Heart right ventricle (tissue), 16 donors: ENCODE results near the gene N4BP2. TPM values are rescaled to one million over a fixed set of nuclear protein-coding genes. Genes with fewer than 3 reads are reported as not detected.

Experiments used
- ATAC-seq, 8 donors: fragments of 200-7000 bp; cut with Tn5 transposase; one replicate each; pipeline ENCODE4 v1.9.1; 2020; ENCODE audit warnings: mild to moderate bottlenecking in 8 of 8, moderate library complexity in 8 of 8, moderate number of reproducible peaks in 1 of 8
- DNase-seq, 2 donors: peaks; one replicate each; pipeline ENCODE4 v3.0.0-alpha.2; 2020
- H3K27ac ChIP-seq, 10 donors: fragments of 200-600 bp; sonication (generic) in 2 of 10; one replicate each; pipeline versions ENCODE4 v1.5.0 to v1.8.0; 2020 to 2022; ENCODE audit warnings: mild to moderate bottlenecking in 3 of 10
- H3K27me3 ChIP-seq, 7 donors: fragments of 200-600 bp; one replicate each; pipeline ENCODE4 v1.8.0; 2021 to 2022; ENCODE audit warnings: mild to moderate bottlenecking in 2 of 7
- H3K36me3 ChIP-seq, 9 donors: fragments of 200-600 bp; sonication (generic) in 1 of 9; one replicate each; pipeline versions ENCODE4 v1.5.0 to v1.8.0; 2020 to 2022; ENCODE audit warnings: mild to moderate bottlenecking in 2 of 9
- H3K4me1 ChIP-seq, 9 donors: fragments of 200-600 bp; sonication (generic) in 1 of 9; one replicate each; pipeline versions ENCODE4 v1.5.0 to v1.8.0; 2020 to 2022; ENCODE audit warnings: mild to moderate bottlenecking in 4 of 9
- H3K4me3 ChIP-seq, 10 donors: fragments of 200-600 bp; sonication (generic) in 2 of 10; one replicate each; pipeline versions ENCODE4 v1.5.0 to v1.8.0; 2020 to 2022; ENCODE audit warnings: mild to moderate bottlenecking in 7 of 10, moderate library complexity in 2 of 10
- H3K9me3 ChIP-seq, 11 donors: fragments of 200-600 bp in 10 of 11; sonication (generic) in 2 of 11; one replicate each; pipeline versions ENCODE4 v1.5.0 to v1.8.0; 2013 to 2022; ENCODE audit warnings: mild to moderate bottlenecking in 2 of 11, control low read depth in 1 of 11, moderate library complexity in 1 of 11
- WGBS, 2 donors: extraction: QIAGEN DNeasy Blood & Tissue Kit; methylation state at CpG; one replicate each; pipeline ENCODE4 v1.1.7; 2013; ENCODE audit warnings: inconsistent platforms in 1 of 2; 5-methylcytosine and 5-hydroxymethylcytosine counted together
- intact Hi-C, 10 donors: fragments of 100-400 bp; cut with DNase I; formaldehyde crosslinking; loops; one replicate each; pipeline versions ENCODE4 v1.11.1 to v1.14.2; 2022
- polyA plus RNA-seq, 2 donors: library from polyadenylated mRNA; stranded (reverse); fragments of 200-250 nt; gene quantifications; one replicate each; pipeline ENCODE4 v1.2.3, GENCODE V29; 2013
- total RNA-seq, 10 donors: library from RNA; stranded (reverse); fragmentation: NEBNext Ultra II Directional in 3 of 10; extraction: Animal tissue kit (Norgen Biotek cat#: 25700) in 3 of 10; gene quantifications; one replicate each; pipeline versions ENCODE4 v1.2.1 to v1.2.4, GENCODE V29; 2021 to 2023
- TF ChIP-seq, protein P1 (sequence below), 9 donors: fragments of 200-600 bp; sonication (generic) in 2 of 9; IDR thresholded peaks; one replicate each; pipeline versions ENCODE4 v1.5.0 to v1.8.0; 2021 to 2022; ENCODE audit warnings: antibody characterized with exemption in 9 of 9, mild to moderate bottlenecking in 5 of 9, moderate library complexity in 1 of 9
- donor health status: Arrhythmogenic right ventricular cardiomyopathy.
- donor health status: ischemic (EF 13 %, LVEDD 7.1; RV severe dilation, severe dysfunction).
- donor health status: healthy with polysubstance abuse.
- donor health status: DM: no; HTN: yes; CAD: no.
- donor health status: DM: no; HTN: no; CAD: no.
- donor health status: ischemic (EF 25% LVEDD 6.9; RV normal size, moderate dysfunction).
- donor health status: ischemic (EF 25% LVEDD 5.7; RV mildly dilated, moderate dysfunction).
- donor health status: healthy.
- donor health status: DM: yes; HTN: yes; CAD: no.
- donor health status: Ischemic cardiomyopathy.
- donor health status: ischemic (EF 35%, LVEDD 5.7; RV mildly dilated, moderate dysfunction).
- donor health status: nonischemic (EF 11% LVEDD 7.7; RV severe dilation, severe dysfunction).
- donor health status: DM: yes; HTN: yes; CAD: no.
- donor health status: PGD.
- donor health status: ischemic (EF 29% LVEDD 5.4; RV normal size, mild dysfunction).
- donor health status: nonischemic (EF 23%, LVEDD 6.1; RV moderate dilation, normal function).

The N4BP2 gene
- total and polyA plus RNA-seq, 12 donors, result 0.65 to 6.9 (median 5.1) TPM

DNA sequence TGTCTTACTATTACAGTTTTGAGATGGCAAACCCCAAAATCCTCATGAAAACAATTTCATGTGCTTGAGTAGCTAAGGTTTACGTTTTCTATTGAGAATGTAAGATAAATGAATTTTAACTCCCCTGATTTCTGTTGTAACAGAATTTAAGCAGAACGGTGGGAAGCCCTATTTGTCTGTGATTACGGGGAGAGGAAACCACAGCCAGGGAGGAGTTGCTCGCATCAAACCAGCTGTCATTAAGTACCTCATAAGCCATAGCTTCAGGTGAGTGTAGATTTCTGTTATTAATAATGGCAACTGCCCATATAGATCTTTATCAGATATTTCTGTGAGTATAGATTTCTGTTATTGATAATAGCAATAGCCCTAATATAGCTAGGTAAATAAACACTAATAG lies 96.0 kb downstream of the N4BP2 start:
- Histone ChIP-seq H3K4me1 (no peaks in the 10 kb centered on the region), H3K36me3 (no peaks in the 10 kb centered on the region), H3K27ac (no peak overlapping the region), H3K27me3 (no peaks in the 10 kb centered on the region), H3K9me3 (peaks cover 0 to 7% (median 0%) of the 10 kb centered on the region in 11 donors), H3K4me3 (no peak overlapping the region)
- ATAC-seq, result no peak
- WGBS, 2 donors, result 85 to 90% methylated on average over 4 of the region's 4 CpGs
- DNase-seq, result no peak
- intact Hi-C loops, result loop anchor here in 4 of 10 donors (2.0 to 5.0 kb wide), 2 partner anchors 155 to 160 kb away; no protein-coding TSS in a partner anchor
- TF ChIP-seq, protein P1, sequence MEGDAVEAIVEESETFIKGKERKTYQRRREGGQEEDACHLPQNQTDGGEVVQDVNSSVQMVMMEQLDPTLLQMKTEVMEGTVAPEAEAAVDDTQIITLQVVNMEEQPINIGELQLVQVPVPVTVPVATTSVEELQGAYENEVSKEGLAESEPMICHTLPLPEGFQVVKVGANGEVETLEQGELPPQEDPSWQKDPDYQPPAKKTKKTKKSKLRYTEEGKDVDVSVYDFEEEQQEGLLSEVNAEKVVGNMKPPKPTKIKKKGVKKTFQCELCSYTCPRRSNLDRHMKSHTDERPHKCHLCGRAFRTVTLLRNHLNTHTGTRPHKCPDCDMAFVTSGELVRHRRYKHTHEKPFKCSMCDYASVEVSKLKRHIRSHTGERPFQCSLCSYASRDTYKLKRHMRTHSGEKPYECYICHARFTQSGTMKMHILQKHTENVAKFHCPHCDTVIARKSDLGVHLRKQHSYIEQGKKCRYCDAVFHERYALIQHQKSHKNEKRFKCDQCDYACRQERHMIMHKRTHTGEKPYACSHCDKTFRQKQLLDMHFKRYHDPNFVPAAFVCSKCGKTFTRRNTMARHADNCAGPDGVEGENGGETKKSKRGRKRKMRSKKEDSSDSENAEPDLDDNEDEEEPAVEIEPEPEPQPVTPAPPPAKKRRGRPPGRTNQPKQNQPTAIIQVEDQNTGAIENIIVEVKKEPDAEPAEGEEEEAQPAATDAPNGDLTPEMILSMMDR (IDR thresholded peaks at IDR 0.05), result no peak

DNA sequence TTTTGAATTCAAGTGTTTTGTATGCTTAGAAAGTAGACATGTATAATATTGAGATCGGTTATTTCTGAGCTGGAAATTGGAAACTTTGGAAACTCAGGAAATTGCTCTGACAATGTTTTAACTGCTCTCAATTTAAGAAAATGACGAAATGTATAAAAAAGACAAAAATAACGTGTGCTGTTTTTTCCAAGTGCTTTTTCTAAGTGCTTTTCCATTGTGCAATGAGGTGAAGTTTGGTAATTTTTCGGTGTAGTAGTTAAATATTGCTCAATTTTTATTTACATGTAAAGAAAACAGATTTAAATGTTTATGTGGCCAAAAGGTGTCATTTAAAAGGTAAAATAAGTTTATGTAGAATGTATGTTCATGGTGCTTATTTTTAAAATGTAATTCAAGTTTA lies 100.8 kb downstream of the N4BP2 start:
- Histone ChIP-seq H3K4me3 (no peak overlapping the region), H3K27me3 (no peaks in the 10 kb centered on the region), H3K9me3 (no peaks in the 10 kb centered on the region), H3K27ac (no peak overlapping the region), H3K36me3 (no peaks in the 10 kb centered on the region), H3K4me1 (no peaks in the 10 kb centered on the region)
- TF ChIP-seq, protein P1 (IDR thresholded peaks at IDR 0.05), result no peak
- no peak for DNase-seq
- 89 to 91% methylated on average over 4 of the region's 4 CpGs for WGBS, 2 donors
- no peak for ATAC-seq
- intact Hi-C loops, result no loop called here

DNA sequence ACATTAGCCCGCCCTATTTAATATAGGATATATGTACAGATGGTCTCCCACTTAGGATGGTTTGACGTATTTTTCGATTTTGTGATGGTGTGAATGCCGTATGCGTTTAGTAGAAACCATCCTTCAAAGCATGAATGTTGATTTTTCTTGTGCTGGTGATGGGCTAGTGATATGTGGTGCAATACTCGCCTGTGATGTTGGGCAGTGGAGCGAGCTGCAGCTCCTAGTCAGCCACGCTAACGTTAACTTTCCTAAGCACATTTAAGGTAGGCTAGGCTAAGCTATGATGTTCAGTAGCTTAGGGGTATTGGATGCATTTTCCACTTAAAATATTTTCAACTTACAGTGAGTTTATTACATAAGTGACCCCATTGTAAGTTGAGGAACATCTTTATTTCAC lies 103.6 kb downstream of the N4BP2 start:
- 97% methylated on average over 9 of the region's 9 CpGs for WGBS, 2 donors
- no peak for DNase-seq

DNA sequence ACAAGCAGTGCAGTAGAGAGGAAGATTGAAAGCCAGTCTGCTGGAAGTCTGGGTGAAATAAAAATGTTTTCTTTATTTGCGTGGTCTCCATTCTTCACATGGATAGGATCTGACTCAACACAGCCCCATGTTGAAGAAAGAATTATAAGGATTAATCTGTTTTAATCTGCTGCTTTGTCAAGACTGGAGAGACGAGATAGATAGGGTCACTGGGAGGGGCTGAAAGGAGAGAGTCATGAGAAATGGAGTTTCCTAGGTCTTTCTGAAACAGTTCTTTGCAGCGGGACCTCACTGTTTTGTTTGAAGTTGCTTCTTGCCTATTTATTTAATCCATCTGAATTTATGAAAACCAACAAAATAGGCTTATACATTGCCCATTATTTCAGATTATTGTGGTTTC lies 107.8 kb downstream of the N4BP2 start:
- TF ChIP-seq, protein P1 (IDR thresholded peaks at IDR 0.05), result no peak
- Histone ChIP-seq H3K27me3 (no peaks in the 10 kb centered on the region), H3K27ac (no peak overlapping the region), H3K4me3 (no peak overlapping the region), H3K36me3 (peaks cover 0 to 7% (median 0%) of the 10 kb centered on the region in 9 donors), H3K9me3 (peaks cover 0 to 22% (median 10%) of the 10 kb centered on the region in 11 donors), H3K4me1 (peaks cover 0 to 10% (median 0%) of the 10 kb centered on the region in 9 donors)
- no peak for DNase-seq
- ATAC-seq, result no peak
- intact Hi-C loops, result no loop called here
- WGBS, 2 donors, result 84 to 89% methylated on average over 3 of the region's 3 CpGs

More for the DNA sequence above, 103.6 kb downstream of the N4BP2 start:
- intact Hi-C loops, result no loop called here
- TF ChIP-seq, protein P1 (IDR thresholded peaks at IDR 0.05), result no peak
- Histone ChIP-seq H3K4me1 (peaks cover 0 to 2% (median 0%) of the 10 kb centered on the region in 9 donors), H3K27ac (no peak overlapping the region), H3K9me3 (no peaks in the 10 kb centered on the region), H3K27me3 (no peaks in the 10 kb centered on the region), H3K4me3 (no peak overlapping the region), H3K36me3 (no peaks in the 10 kb centered on the region)
- ATAC-seq, result no peak
